KOPT-K1 (cell line): ENCODE results near the gene UBE2H.

Experiments
- H3K27ac ChIP-seq: fragments of 200-600 bp; sonication (generic); 2 replicates; pipeline ENCODE4 v1.5.1; 2016; ENCODE audit warnings: antibody characterized with exemption, mild to moderate bottlenecking, low read depth, low read length; ENCODE audit not compliant: poor library complexity, severe bottlenecking
- H3K36me3 ChIP-seq: fragments of 200-600 bp; sonication (generic); 2 replicates; pipeline ENCODE4 v1.5.1; 2017; ENCODE audit warnings: antibody characterized with exemption, mild to moderate bottlenecking, low read length, moderate library complexity; ENCODE audit not compliant: insufficient read depth
- H3K9me3 ChIP-seq: fragments of 200-600 bp; sonication (generic); 2 replicates; pipeline ENCODE4 v1.5.1; 2017; ENCODE audit warnings: antibody characterized with exemption, low read length, mild to moderate bottlenecking; ENCODE audit not compliant: insufficient read depth, poor library complexity, severe bottlenecking

Gene UBE2H

DNA sequence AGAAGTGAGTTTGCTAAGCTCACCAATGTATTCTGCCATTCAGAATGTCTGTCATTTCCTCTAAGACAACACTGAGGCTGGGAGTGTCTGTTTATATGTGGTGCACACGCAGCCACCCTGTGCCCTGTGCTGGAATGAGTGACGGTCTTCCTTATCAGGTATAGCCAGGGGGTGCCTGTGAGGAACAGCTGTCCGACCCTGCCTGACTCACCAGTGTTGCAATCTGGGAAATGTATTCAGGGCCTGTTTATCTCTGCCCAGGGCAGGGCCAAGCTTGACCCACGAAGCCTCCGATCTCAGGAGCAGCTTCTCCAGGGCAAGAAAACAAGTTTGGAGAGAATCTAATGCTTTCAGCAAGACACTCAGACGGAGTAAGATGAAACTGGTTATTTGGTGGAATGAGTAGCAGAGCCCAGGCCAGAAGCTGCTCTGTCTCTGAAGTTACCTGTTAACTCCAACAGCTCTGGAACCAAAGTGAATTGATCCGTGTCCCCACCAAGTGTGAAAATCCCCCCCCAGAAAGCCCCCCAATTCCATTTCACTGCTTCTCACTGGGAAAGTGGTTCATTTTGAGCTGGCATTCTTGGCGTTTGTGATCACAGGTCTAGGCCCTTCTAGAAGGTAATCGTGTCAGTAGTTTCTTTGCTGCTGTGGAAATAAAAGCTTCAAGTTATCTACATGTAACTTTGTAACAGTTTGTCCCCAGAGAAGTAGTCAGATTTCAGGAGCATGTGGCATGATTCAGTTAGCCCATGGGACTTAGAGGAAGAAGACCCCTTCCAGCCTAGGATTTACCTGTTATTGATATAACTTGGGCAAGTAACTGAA, 6.1 kb upstream of the UBE2H start:
- Histone ChIP-seq H3K9me3 (no peaks in the 10 kb centered on the region), H3K27ac (no peak overlapping the region), H3K36me3 (no peaks in the 10 kb centered on the region)

DNA sequence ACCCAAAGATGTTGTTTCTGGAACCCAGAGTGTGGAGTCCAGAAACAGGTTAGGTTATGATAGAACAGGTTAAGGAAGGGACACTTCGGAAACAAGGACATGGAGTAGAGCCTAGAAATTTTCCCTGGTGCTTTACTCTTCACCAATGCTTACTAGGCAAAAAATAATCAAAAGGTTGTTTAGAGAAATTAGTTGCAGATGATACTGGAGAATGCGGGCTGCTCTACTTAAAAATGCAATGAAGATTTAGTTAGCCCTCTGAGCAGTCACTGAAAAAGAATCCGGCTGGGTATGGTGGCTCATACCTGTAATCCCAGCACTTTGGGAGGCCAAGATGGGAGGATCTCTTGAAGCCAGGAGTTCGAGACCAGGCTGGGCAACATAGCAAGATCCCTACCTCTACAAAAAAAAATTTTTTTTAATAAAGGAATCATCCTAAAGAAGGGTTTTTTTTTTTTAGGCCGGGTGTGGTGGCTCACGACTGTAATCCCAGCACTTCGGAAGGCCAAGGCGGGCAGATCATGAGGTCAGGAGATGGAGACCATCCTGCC, 3.3 kb upstream of the UBE2H start:
- no peaks in the 10 kb centered on the region for H3K36me3 ChIP-seq
- no peaks in the 10 kb centered on the region for H3K9me3 ChIP-seq
- no peak overlapping the region for H3K27ac ChIP-seq

- no peaks in the 10 kb centered on the region for H3K36me3 ChIP-seq
- peak overlapping the region; percentile 62 for H3K27ac ChIP-seq
- no peaks in the 10 kb centered on the region for H3K9me3 ChIP-seq
These were observed 591 bp downstream of the UBE2H start for GRCh38 chr7:129952086-129952652.

- Histone ChIP-seq H3K36me3 (no peaks in the 10 kb centered on the region), H3K9me3 (no peaks in the 10 kb centered on the region), H3K27ac (peak overlapping the region; percentile 62)
These were observed 1.3 kb downstream of the UBE2H start for GRCh38 chr7:129951226-129952085.

DNA sequence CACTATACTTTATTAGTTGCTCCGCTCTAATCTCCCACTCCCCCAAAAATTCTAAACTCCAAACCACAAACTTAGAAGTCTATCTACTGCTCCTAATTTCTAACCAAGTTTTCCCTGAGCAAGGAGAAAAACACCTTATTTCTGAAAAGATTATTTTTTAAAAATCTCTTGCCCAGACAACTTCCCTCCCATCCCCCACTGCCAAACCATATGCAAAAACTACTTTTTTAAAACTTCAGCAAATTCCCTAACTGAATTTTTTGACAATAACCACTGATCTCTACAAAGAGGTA, 1.9 kb downstream of the UBE2H start:
- no peaks in the 10 kb centered on the region for H3K9me3 ChIP-seq
- no peaks in the 10 kb centered on the region for H3K36me3 ChIP-seq
- peak overlapping the region; percentile 49 for H3K27ac ChIP-seq

- Histone ChIP-seq H3K9me3 (no peaks in the 10 kb centered on the region), H3K36me3 (no peaks in the 10 kb centered on the region), H3K27ac (peak overlapping the region; percentile 49)
These were observed 2.4 kb downstream of the UBE2H start for GRCh38 chr7:129950191-129950932.

DNA sequence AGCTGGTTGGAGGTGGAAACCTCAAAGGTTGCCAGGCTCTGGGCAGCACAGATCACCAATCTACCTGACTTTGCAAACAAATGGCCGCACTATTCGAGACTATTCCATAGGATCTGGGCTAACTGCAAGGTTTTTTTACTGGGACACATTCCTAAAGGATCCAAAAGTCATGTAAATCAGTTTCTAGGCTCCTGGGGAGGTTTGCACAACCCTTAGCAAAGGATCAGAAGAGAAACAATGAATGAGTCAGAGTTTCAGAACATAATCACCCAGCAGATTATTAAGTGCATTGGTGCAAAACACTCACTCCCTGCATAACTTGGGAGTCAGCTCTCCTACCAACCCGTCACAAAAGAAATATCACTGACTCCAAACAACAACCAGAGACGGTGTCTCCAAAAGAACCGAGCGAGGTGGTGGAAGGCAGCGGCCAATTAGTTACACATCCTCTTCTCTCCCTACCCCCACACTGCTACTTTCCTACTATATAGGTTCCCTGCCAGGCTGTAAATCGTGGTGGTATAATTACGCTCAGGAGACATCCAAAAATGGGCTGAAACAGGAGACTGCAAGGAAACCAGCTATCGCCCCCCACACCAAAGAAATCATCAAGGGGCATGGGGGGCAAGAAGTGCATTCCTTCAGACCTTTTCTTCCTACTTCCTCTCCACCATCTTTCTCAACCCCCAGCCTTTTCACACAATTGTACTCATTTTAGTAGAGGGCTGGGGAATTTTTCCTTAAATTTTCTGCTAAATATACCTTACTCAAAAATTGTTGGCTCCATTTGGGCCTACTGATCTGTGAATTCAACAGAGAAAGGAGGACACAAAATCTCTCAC, 3.2 kb downstream of the UBE2H start:
- no peaks in the 10 kb centered on the region for H3K9me3 ChIP-seq
- H3K36me3 ChIP-seq, result no peaks in the 10 kb centered on the region
- peak overlapping the region; percentile 49 for H3K27ac ChIP-seq

DNA sequence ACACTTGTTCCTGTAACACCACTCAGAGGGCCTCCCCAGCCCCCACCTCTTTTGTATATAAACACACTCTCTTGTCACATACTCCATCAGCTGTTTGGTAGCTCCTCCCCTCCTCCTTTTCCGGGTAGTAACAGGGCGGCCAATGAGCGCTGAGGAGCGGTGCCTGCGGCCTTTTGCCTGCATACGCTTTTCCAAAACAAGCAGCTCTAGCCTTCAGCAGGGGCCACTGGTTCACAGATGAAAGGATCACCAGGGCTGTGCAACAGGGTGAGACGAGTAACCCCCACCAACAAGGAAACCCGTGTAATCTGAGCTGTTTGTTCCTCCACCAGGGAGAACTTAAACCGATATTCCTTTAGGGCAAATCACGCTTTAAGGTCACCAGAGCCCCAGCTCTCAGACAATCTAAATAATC, 3.9 kb downstream of the UBE2H start:
- no peaks in the 10 kb centered on the region for H3K9me3 ChIP-seq
- no peaks in the 10 kb centered on the region for H3K36me3 ChIP-seq
- H3K27ac ChIP-seq, result peak overlapping the region; percentile 49

GRCh38 chr7:129948338-129948737, 4.4 kb downstream of the UBE2H start:
- H3K27ac ChIP-seq, result no peak overlapping the region
- H3K36me3 ChIP-seq, result no peaks in the 10 kb centered on the region
- H3K9me3 ChIP-seq, result no peaks in the 10 kb centered on the region

DNA sequence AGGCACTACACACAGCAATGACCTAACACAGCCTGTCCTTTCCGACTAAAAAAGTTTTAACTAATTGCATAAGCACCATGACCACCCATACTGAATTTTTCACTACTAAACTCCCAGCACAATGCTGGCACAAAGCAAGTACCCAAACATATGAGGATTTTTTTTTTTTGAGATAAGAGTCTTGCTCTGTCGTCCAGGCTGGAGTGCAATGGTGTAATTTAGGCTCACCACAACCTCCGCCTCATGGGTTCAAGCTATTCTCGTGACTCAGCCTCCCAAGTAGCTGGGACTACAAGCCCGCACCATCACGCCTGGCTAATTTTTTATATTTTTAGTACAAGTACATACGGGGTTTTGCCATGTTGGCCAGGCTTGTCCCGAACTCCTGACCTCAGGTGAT, 5.1 kb downstream of the UBE2H start:
- no peak overlapping the region for H3K27ac ChIP-seq
- no peaks in the 10 kb centered on the region for H3K9me3 ChIP-seq
- no peaks in the 10 kb centered on the region for H3K36me3 ChIP-seq

- Histone ChIP-seq H3K36me3 (no peaks in the 10 kb centered on the region), H3K27ac (no peak overlapping the region), H3K9me3 (no peaks in the 10 kb centered on the region)
These were observed 5.7 kb downstream of the UBE2H start for GRCh38 chr7:129947049-129947448.

DNA sequence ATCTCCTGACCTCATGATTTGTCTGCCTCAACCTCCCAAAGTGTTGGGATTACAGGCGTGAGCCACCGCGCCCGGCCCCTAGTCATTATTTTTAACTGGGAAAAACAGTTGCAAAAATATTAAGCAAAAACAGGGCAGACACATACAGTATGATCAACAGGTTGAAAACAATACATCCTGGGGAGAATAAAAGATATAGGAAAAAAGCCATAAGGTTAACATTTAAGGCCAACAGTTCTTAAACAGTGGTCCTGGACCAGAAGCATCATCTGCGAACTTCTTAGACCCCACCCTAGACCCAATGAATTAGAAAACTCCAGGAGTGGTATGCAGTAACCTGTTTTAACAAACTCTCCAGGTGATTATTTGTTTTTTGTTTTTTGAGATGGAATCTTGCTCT, 6.5 kb downstream of the UBE2H start:
- H3K27ac ChIP-seq, result no peak overlapping the region
- no peaks in the 10 kb centered on the region for H3K36me3 ChIP-seq
- no peaks in the 10 kb centered on the region for H3K9me3 ChIP-seq

- H3K36me3 ChIP-seq, result no peaks in the 10 kb centered on the region
- H3K9me3 ChIP-seq, result no peaks in the 10 kb centered on the region
- H3K27ac ChIP-seq, result no peak overlapping the region
These were observed 9.4 kb downstream of the UBE2H start for GRCh38 chr7:129943352-129943751.

GRCh38 chr7:129940329-129940728, 12.4 kb downstream of the UBE2H start:
- Histone ChIP-seq H3K36me3 (no peaks in the 10 kb centered on the region), H3K9me3 (no peaks in the 10 kb centered on the region), H3K27ac (no peak overlapping the region)
